ENCODE results near the gene SORBS2.
A peak's percentile ranks its signal among the peaks of the same experiment; 100 is the strongest.

Gene SORBS2

GRCh38 chr4:185589067-185589836, 222.7 kb downstream of the SORBS2 start:
- peak; percentile 42 for DNase-seq (ENCODE audit: low read depth)

DNA sequence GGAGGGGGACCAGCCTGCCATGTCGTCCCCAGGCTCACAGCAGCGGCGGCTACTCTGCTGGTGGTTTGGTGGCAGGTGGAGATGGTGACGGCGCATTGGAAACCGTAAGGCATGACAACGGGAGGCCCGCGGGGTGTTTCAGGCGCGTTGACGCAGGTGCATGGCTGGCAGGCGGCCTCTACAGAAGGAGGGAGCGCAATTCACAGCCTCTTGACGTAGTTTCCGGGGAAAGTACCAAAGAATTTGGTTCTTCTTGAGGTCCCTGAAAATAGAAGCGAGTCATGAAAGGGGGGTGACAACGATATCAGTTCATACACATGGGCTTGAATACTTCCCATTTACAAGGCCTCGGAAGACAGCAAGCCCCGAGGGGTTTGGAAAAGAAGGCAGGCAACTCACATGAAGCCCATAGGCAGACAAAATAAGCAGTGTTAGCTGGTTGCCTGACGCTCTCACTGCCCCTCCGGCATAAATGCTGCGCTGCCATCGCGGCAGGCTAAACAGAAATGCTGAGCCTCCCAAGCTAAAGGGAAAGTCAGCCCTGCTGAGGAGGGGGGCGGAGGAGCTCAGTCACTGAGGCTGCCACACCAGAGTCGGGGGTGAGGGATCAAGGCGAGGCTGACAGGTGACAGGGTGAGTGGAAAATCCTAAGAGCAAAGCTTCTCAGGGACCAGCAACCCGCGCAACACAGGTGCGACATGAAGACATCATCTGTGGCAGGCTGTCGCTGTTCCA, 224.4 kb downstream of the SORBS2 start:
- DNase-seq (ENCODE audit: low read depth): no peak

GRCh38 chr4:185587030-185587426, 225.0 kb downstream of the SORBS2 start:
- DNase-seq (ENCODE audit: low read depth): no peak

DNA sequence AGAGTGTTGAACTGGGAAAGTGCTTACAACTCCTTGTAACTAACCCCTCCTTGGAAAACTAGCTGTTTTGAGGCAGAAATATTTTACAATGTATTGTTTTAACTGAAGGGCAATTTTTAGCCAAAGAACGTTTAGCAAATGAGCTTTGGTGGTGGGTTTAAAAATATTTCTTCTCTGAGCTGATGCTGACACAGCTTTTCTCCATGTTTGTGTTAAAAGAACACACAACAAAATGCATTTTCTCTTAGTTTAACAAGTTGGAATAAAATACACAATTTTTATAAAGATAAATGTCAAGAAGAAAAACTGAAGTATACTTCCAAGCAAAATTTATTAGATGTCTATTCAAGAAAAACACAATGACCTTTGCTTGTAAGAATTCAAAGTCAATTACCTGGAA, 226.8 kb downstream of the SORBS2 start:
- no peak for DNase-seq (ENCODE audit: low read depth)

DNA sequence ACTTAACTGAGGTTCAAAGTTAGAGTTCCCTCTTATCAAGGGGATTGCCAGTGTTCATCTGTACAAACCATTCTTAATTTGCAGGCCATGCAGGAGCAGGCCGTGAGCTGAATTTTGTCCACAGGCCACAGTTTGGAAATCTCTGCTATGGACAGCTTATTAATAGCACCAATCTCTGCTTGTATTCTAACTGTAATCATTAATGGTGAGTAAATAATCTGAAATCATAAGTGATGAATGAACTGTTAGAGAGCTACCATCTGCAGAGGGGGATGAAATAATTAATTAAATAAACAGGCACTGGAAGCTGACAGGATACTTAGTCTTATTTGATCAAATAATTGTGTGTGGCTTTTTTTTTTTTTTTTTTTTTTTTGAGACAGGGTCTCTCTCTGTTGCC, 228.2 kb downstream of the SORBS2 start:
- DNase-seq (ENCODE audit: low read depth): no peak

GRCh38 chr4:185582651-185583400, 229.2 kb downstream of the SORBS2 start:
- no peak for DNase-seq (ENCODE audit: low read depth)

- DNase-seq (ENCODE audit: low read depth): no peak
Observed at GRCh38 chr4:185580699-185581098, 231.3 kb downstream of the SORBS2 start.

DNA sequence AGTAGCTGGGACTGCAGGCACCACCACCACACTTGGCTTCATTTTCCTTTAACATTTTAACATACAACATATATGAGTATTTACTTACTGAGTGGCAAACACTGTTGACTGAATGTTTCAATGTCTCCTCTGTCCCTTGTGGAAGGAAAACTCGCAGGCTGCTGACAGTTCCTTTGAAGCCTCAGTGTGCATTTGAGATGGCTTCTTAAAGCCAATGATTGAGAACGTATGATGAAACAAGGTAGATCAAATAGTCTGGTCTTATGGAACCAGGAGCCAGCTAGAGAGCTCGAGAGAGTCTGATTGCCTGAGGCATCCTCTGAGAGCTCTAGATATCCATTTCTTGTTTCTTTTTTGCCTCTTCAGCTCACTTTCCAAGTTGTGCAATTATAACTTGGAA, 233.7 kb downstream of the SORBS2 start:
- no peak for DNase-seq (ENCODE audit: low read depth)

DNA sequence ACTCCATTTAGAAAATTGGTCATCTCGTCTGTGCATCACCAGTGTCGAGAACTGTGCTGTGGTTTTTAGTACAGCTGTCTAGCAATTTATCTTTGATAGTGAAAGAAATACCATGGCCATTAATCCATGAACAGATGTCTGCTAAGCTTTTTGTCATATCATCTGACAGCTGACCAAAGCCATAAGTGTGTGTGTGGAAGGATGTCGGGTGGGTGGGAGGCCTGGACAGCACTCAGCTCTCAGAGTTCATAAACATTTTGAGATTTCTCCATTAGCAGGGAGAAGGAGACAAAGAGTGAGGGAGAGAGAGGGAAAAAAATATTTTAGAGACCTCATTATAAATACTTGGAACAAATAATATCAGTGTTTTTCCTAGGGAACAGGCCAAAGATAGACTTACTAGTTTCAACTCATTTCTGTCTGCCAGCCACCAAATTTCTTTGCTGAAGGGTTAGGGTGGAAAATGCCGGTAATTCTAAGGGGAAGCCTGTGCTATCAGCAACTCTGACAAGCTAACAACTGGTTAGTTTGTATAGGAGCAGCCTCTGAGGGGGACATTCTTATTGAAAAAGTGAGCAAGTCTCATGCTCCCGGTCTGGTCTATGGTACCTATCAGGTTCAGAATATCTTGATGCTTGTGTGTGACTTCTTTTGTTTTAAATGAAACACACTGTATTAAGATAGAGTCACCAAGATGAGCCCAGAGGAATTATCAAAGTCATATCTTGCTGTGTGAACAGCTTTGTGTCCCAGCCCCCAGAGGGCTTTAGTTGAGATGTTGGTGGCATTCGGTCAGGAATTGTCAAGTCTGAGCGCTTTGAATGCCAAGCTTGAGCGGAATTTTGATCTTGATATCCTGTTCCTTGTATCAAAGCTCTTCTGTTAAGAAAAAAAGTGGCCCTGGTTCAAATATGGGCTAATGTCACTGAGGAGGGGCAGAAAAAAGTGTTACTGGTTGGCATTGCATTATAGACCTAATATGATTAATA, 234.7 kb downstream of the SORBS2 start:
- DNase-seq (ENCODE audit: low read depth): no peak

- DNase-seq (ENCODE audit: low read depth): no peak
Observed at GRCh38 chr4:185576314-185576961, 235.6 kb downstream of the SORBS2 start.

GRCh38 chr4:185573651-185574199, 238.3 kb downstream of the SORBS2 start:
- peak; percentile 41 for DNase-seq (ENCODE audit: low read depth)

- DNase-seq (ENCODE audit: low read depth): no peak
Observed at GRCh38 chr4:185570727-185571126, 241.3 kb downstream of the SORBS2 start.

DNA sequence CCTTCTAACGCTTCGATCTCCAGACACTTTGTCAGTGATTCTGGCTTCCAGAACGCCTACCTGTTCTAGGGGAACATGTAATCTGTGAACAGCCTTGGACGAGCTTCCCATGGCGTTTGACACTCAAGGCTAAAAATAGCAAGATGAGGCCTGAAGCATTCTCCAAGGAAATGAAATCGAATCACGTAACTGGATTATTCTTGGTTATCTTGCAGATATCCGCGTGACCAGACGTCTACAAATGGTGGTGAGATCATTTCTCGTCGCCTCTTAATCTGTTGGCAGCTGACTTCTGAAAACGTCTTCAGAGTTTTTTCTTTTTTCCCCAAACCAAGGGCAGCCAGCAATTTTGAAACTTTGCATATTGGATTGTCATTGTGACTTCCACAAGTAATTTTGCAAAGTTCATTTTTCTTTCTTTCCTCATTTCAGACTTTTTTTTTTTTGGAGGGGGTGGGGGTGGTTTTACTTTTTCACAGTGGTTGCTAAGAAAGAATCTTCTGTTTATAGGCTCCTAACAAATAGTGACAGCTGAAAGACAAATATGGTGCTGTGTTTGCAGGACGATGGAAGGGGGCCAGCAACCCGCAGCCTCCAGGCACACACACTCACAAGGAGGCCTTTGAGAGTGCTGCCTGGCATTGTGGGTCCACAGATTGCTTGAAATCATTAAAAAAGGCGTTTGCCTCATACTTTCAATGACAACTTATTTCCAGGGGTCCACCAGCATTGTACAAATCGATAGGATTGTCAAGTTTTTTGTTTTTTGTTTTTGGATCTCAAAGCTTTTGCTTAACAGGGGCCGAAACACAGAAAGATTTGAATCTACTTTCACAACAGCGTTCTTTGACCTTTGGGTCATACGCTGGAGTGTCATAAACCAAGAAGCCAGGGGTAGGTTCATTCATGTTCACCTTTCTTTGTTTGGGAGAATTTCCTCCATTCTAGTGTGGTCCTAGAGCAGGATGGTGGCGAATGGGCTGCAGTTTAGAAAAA, 244.3 kb downstream of the SORBS2 start:
- no peak for DNase-seq (ENCODE audit: low read depth)

DNA sequence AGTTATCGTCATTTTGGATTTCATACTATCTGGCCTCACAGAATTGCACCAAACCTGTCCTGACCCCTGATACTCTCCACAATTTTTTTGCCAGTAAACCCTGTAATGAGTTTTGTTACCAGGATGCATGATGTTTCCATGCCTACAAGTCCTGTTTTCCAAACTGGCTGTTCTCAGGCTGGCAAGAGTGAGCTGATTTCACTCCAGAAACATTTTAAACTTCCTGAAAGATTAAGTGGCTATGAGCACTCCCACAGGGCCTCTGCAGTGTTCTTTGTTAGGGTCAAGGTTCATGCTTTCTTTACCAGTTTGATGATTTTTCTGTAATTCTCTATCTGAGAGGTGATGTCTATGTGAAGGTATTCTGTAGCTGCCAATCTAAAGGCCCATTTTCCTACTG, 245.0 kb downstream of the SORBS2 start:
- DNase-seq (ENCODE audit: low read depth): peak; percentile 79

DNA sequence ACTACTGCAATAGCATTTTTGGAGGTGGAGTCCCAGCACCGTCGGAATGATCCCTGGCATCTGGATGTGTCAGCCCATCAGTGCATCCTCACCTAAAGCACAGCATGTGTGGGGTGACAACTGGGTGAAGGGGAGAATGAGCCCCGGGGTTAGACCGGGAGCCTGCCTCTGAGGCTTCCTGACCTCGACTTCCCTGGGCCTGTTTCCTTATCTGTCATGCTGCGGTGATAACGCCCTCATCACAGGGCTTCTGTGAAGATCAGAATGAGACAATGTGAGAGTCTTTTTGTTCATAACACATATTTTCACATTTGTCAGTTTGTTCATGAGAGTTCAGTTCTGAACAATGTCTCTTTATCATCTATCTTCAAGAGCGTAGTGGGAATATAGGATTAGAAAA, 245.6 kb downstream of the SORBS2 start:
- DNase-seq (ENCODE audit: low read depth): no peak

DNA sequence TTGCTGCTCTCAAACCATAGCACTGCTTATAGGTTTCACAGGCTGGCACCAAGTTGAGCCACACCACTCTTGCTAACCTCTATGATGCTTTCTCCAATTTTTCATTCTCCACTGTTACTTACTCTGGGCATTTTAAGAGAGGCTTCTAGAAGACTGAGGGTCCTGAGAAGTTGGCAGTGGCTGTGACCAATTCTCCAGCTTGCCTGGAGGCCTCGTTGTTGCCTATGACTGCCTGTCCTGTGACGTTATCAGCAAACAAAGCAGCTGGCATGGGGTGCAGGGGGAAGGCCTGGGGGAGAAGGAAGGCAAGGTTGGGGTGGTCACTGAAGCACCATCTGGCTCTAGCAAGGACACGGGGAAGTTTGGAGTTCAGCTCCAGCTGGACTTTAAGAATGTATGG, 246.3 kb downstream of the SORBS2 start:
- DNase-seq (ENCODE audit: low read depth): no peak

DNA sequence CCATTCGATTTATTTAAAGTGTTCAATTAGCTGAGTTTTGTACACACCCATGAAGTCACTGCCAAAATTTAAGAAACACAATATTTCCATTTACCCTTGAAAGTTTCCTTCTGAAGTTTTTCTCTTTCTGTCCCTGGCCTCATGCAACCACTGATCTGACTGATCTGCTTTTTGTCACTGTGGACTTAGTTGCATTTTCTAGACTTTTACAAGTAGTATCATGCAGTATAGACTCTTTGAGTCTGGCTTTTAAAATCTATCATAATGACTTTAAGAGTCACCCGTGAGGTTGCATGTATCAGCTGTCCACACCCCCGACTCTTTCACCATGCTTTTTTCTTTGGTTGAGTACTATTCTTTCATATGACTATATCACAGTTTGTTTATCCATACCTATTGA, 247.6 kb downstream of the SORBS2 start:
- no peak for DNase-seq (ENCODE audit: low read depth)

DNA sequence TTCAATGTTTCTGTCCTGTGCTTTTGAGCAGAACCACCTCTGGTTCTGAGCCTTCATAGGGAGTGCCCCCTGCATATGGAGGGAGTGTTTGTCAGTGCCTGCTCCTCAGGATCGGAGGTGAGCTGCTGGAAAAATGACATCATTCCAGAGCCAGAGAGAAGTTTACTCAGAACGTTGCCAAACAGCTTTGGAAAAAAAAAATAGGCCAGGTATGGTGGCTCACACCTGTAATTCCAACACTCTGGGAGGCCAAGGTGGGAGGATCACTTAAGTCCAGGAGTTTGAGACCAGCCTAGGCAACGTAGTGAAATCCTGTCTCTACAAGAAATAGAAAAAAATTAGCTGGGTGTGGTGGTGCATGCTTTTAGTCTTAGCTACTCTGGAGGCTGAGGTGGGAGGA, 249.5 kb downstream of the SORBS2 start:
- DNase-seq (ENCODE audit: low read depth): no peak

GRCh38 chr4:185560316-185560715, 251.7 kb downstream of the SORBS2 start:
- DNase-seq (ENCODE audit: low read depth): no peak

DNA sequence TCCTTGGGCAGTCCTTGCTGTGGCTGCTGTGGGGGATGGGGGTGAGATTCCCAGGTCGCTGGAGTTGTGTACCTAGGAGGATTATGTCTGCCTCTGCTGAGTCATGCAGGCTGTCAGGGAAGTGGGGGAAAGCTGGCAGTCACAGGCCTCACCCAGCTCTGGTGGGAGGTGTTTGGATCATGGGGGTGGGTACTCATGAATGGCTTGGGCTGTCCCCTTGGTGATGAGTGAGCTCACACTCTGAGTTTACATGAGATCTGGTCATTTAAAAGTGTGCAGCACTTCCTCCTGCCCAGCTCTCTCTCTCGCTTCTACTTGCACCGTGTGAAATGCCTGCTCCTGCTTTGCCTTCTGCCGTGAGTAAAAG, 252.1 kb downstream of the SORBS2 start:
- no peak for DNase-seq (ENCODE audit: low read depth)
